Trophoblast cell (in vitro differentiated cells and primary cell): ENCODE data around the gene SIM2.

Source experiments
- DNase-seq, 2 donors: peaks; one replicate each; pipeline ENCODE4 v3.0.0-alpha.2; 2016
- H2AFZ ChIP-seq: 2 replicates; pipeline ENCODE4 v1.6.1; 2013; ENCODE audit warnings: low read length, moderate library complexity, mild to moderate bottlenecking; ENCODE audit not compliant: insufficient read depth, poor library complexity
- H2AK5ac ChIP-seq: 2 replicates; pipeline ENCODE4 v1.6.1; 2013; ENCODE audit warnings: mild to moderate bottlenecking, low read length
- H2BK120ac ChIP-seq: 2 replicates; pipeline ENCODE4 v1.6.1; 2013; ENCODE audit warnings: low read length, mild to moderate bottlenecking, moderate library complexity; ENCODE audit not compliant: insufficient read depth, poor library complexity
- H2BK12ac ChIP-seq: 2 replicates; pipeline ENCODE4 v1.6.1; 2013; ENCODE audit warnings: mild to moderate bottlenecking, low read length, moderate library complexity
- H2BK5ac ChIP-seq: 2 replicates; pipeline ENCODE4 v1.6.1; 2013; ENCODE audit warnings: low read length, low read depth, moderate library complexity, mild to moderate bottlenecking; ENCODE audit not compliant: poor library complexity
- H3K14ac ChIP-seq: 2 replicates; pipeline ENCODE4 v1.6.1; 2013; ENCODE audit warnings: mild to moderate bottlenecking, low read length
- H3K18ac ChIP-seq: 2 replicates; pipeline ENCODE4 v1.6.1; 2013; ENCODE audit warnings: mild to moderate bottlenecking, low read length
- H3K23ac ChIP-seq: 2 replicates; pipeline ENCODE4 v1.6.1; 2013; ENCODE audit warnings: low read length
- H3K27ac ChIP-seq: 2 replicates; pipeline ENCODE4 v1.5.1; 2013; ENCODE audit warnings: low read depth, mild to moderate bottlenecking, inconsistent platforms, low read length, moderate library complexity
- H3K27me3 ChIP-seq: 2 replicates; pipeline ENCODE4 v1.6.1; 2013; ENCODE audit warnings: inconsistent platforms, mild to moderate bottlenecking, low read length, moderate library complexity; ENCODE audit not compliant: insufficient read depth
- H3K36me3 ChIP-seq, 2 experiments: 1 replicate in 1 of 2; 2 replicates in 1 of 2; pipeline ENCODE4 v1.6.1; 2013; ENCODE audit warnings: low read length in 2 of 2, mild to moderate bottlenecking in 2 of 2, moderate library complexity in 1 of 2; ENCODE audit not compliant: insufficient read depth in 2 of 2, control insufficient read depth in 1 of 2
- H3K4ac ChIP-seq: 2 replicates; pipeline ENCODE4 v1.6.1; 2013; ENCODE audit warnings: low read depth, mild to moderate bottlenecking, low read length, moderate library complexity
- H3K4me1 ChIP-seq, 2 experiments: 1 replicate in 1 of 2; 2 replicates in 1 of 2; pipeline ENCODE4 v1.6.1; 2013; ENCODE audit warnings: low read length in 2 of 2, mild to moderate bottlenecking in 2 of 2, moderate library complexity in 1 of 2; ENCODE audit not compliant: insufficient read depth in 2 of 2, control insufficient read depth in 1 of 2
- H3K4me2 ChIP-seq: 2 replicates; pipeline ENCODE4 v1.6.1; 2013; ENCODE audit warnings: inconsistent platforms, mild to moderate bottlenecking, low read length, moderate library complexity
- H3K4me3 ChIP-seq: 2 replicates; pipeline ENCODE4 v1.5.1; 2013; ENCODE audit warnings: mild to moderate bottlenecking, low read depth, low read length, inconsistent platforms
- H3K79me1 ChIP-seq: one replicate; pipeline ENCODE4 v1.6.1; 2013; ENCODE audit warnings: low read length
- H3K79me2 ChIP-seq: 2 replicates; pipeline ENCODE4 v1.6.1; 2013; ENCODE audit warnings: low read length, mild to moderate bottlenecking; ENCODE audit not compliant: control insufficient read depth, insufficient read depth, poor library complexity
- H3K9ac ChIP-seq: 2 replicates; pipeline ENCODE4 v1.6.1; 2013; ENCODE audit warnings: mild to moderate bottlenecking, low read length
- H3K9me3 ChIP-seq: 2 replicates; pipeline ENCODE4 v1.6.1; 2013; ENCODE audit warnings: low read depth, mild to moderate bottlenecking, control low read depth, inconsistent platforms, low read length; ENCODE audit not compliant: insufficient read depth
- H4K12ac ChIP-seq: 2 replicates; pipeline ENCODE4 v1.6.1; 2013; ENCODE audit warnings: low read depth, mild to moderate bottlenecking, low read length, moderate library complexity
- H4K8ac ChIP-seq: 2 replicates; pipeline ENCODE4 v1.6.1; 2013; ENCODE audit warnings: low read depth, mild to moderate bottlenecking, low read length, moderate library complexity
- H4K91ac ChIP-seq: one replicate; pipeline ENCODE4 v1.6.1; 2013; ENCODE audit warnings: low read depth, mild to moderate bottlenecking, low read length, moderate library complexity
- WGBS: extraction: QIAGEN DNeasy Blood & Tissue Kit; methylation state at CpG from one replicate; pipeline ENCODE4 v1.1.7; 2013; ENCODE audit warnings: missing lambda C conversion rate; ENCODE audit not compliant: insufficient read length, insufficient coverage; ENCODE audit errors: extremely low coverage; 5-methylcytosine and 5-hydroxymethylcytosine counted together

Gene SIM2

GRCh38 chr21:36790616-36791015, 91.7 kb downstream of the SIM2 start:
- no peak overlapping the region for H4K8ac ChIP-seq
- H3K18ac ChIP-seq: no peak overlapping the region
- H3K9me3 ChIP-seq: no peaks in the 10 kb centered on the region
- H2BK12ac ChIP-seq: no peak overlapping the region
- H3K4me1 ChIP-seq: no peaks in the 10 kb centered on the region
- H4K91ac ChIP-seq: no peak overlapping the region
- no peak overlapping the region for H2AK5ac ChIP-seq
- H3K4ac ChIP-seq: no peak overlapping the region
- H3K36me3 ChIP-seq: no peaks in the 10 kb centered on the region
- no peak overlapping the region for H2BK5ac ChIP-seq
- H3K4me3 ChIP-seq: no peak overlapping the region
- no peak overlapping the region for H3K14ac ChIP-seq
- H3K4me2 ChIP-seq: no peak overlapping the region
- H3K27me3 ChIP-seq: no peaks in the 10 kb centered on the region
- H3K79me1 ChIP-seq: no peaks in the 10 kb centered on the region
- no peak for DNase-seq
- no peak overlapping the region for H3K9ac ChIP-seq
- no peaks in the 10 kb centered on the region for H3K79me2 ChIP-seq
- H2AFZ ChIP-seq: no peak overlapping the region
- no peak overlapping the region for H3K23ac ChIP-seq
- H4K12ac ChIP-seq: no peak overlapping the region
- WGBS: no CpG with 5 or more reads among the region's 7 CpGs
- H2BK120ac ChIP-seq: no peak overlapping the region
- H3K27ac ChIP-seq: no peak overlapping the region

DNA sequence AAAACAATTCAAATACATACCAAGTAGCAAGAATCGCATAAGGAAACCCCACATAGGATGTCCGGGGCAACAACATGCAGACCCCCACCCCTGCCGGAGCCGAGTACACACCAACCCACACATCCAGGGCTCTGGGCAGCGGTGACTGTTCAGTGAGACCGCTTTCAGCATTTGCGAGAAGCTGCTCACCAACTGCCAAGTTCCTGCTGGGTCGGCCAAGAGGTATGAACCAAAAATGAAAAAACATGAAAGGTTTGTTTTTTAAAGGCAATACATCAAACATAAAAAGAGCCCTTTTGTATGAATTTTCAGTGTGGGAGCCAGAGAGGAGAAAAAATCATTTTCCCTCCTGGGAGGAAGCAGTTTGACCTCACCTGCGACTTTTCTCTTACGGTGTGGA, 92.3 kb downstream of the SIM2 start:
- no CpG with 5 or more reads among the region's 10 CpGs for WGBS
- no peaks in the 10 kb centered on the region for H3K79me2 ChIP-seq
- no peaks in the 10 kb centered on the region for H3K4me1 ChIP-seq
- no peaks in the 10 kb centered on the region for H3K79me1 ChIP-seq
- no peaks in the 10 kb centered on the region for H3K27me3 ChIP-seq
- no peak overlapping the region for H3K14ac ChIP-seq
- no peak overlapping the region for H3K4me2 ChIP-seq
- no peak overlapping the region for H4K8ac ChIP-seq
- no peaks in the 10 kb centered on the region for H3K9me3 ChIP-seq
- H2BK120ac ChIP-seq: no peak overlapping the region
- H3K36me3 ChIP-seq: no peaks in the 10 kb centered on the region
- no peak overlapping the region for H3K9ac ChIP-seq
- no peak overlapping the region for H4K12ac ChIP-seq
- no peak overlapping the region for H3K27ac ChIP-seq
- H2AFZ ChIP-seq: no peak overlapping the region
- no peak overlapping the region for H2AK5ac ChIP-seq
- no peak overlapping the region for H3K4me3 ChIP-seq
- no peak overlapping the region for H2BK5ac ChIP-seq
- no peak overlapping the region for H3K23ac ChIP-seq
- H3K18ac ChIP-seq: no peak overlapping the region
- no peak for DNase-seq
- no peak overlapping the region for H3K4ac ChIP-seq
- no peak overlapping the region for H4K91ac ChIP-seq
- no peak overlapping the region for H2BK12ac ChIP-seq

DNA sequence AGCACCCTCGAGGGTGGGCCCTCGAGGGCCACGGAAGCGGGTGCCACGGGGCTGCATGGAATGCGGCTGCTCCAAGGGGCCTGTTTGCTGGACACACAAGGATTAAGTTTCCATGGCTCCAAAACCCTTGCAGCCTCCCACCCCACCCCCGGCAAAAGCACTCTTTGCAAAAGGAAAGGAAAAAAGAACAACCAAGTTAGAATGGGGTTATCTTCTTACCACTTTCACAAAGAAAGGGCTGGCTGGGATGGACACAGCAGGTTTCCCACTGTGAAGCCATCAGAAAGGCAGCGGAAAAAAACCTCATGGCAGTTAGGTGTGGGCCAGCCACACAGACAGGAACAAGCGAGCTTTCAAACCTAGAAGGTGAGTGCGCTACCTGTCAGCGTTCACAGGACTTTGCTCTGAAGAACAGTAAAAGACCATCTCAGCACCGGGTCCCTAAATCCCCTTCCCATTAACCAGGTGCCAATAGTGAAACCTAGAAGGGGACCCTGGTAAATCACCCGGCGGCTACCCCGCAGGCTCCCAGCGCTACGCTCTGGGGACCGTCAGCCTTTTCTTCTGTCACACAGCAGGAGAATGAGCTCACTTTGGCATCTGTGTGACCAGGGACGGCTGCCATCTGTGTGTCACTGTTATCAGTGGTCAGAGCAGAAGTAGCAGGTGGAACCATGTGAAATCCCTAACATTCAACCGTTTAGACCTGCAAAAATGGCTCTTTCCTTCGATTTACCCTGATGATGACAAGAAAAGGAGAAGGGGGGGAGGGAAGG, 93.0 kb downstream of the SIM2 start:
- Histone ChIP-seq H3K9ac (no peak overlapping the region), H3K4ac (no peak overlapping the region), H3K23ac (no peak overlapping the region), H2AK5ac (no peak overlapping the region), H3K4me1 (no peaks in the 10 kb centered on the region), H3K27me3 (no peaks in the 10 kb centered on the region), H3K27ac (no peak overlapping the region), H3K18ac (no peak overlapping the region), H4K91ac (no peak overlapping the region), H3K36me3 (no peaks in the 10 kb centered on the region), H3K79me2 (no peaks in the 10 kb centered on the region), H2BK120ac (no peak overlapping the region), H3K14ac (no peak overlapping the region), H3K9me3 (no peaks in the 10 kb centered on the region), H2BK12ac (no peak overlapping the region), H3K79me1 (no peaks in the 10 kb centered on the region), H2AFZ (no peak overlapping the region), H4K8ac (no peak overlapping the region), H3K4me2 (no peak overlapping the region), H4K12ac (no peak overlapping the region), H2BK5ac (no peak overlapping the region), H3K4me3 (no peak overlapping the region)
- no CpG with 5 or more reads among the region's 21 CpGs for WGBS
- DNase-seq: no peak

DNA sequence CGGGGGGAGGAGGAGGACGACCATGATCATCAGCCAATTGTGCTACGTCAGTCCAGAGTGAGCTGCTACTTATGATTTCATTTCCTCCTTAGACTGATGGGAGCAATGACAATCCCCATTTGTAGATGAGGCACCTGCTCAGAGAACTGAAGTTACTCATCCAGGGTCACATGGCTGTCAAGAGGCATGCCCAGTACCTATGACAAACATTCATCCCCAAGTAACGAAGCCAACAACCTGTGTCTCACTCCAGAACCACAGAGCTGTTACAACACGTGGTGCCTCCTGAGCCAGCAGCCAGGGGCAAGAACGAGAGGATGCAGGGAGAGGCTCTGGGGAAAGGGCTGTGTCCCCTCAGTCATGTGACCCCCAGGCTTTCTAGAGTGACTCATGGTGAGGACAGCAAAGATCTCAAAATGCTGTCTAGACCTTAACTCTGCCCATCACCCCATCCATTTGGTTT, 93.6 kb downstream of the SIM2 start:
- Histone ChIP-seq H3K27me3 (no peaks in the 10 kb centered on the region), H3K4me2 (no peak overlapping the region), H3K27ac (no peak overlapping the region), H3K79me1 (no peaks in the 10 kb centered on the region), H2BK120ac (no peak overlapping the region), H2BK12ac (no peak overlapping the region), H4K12ac (no peak overlapping the region), H2BK5ac (no peak overlapping the region), H3K9ac (no peak overlapping the region), H3K18ac (no peak overlapping the region), H3K4ac (no peak overlapping the region), H2AK5ac (no peak overlapping the region), H3K4me3 (no peak overlapping the region), H2AFZ (no peak overlapping the region), H4K8ac (no peak overlapping the region), H3K23ac (no peak overlapping the region), H3K79me2 (no peaks in the 10 kb centered on the region), H3K14ac (no peak overlapping the region), H4K91ac (no peak overlapping the region), H3K36me3 (no peaks in the 10 kb centered on the region), H3K9me3 (no peaks in the 10 kb centered on the region), H3K4me1 (no peaks in the 10 kb centered on the region)
- no peak for DNase-seq
- WGBS: no CpG with 5 or more reads among the region's 6 CpGs
